GM13977 (cell line): ENCODE measurements around the gene KATNBL1.
A peak's percentile ranks its signal among the peaks of the same experiment; 100 is the strongest.

Source experiments
- DNase-seq: peaks from one replicate; pipeline ENCODE4 v3.0.0; 2012; ENCODE audit warnings: low spot score
- in situ Hi-C: fragments of 300-500 bp; cut with MboI; formaldehyde crosslinking; loops from one replicate; pipeline ENCODE4 v1.12.0; 2022; ENCODE audit warnings: low sequenced_read_pairs, low pct_unique_long_range_greater_than_20kb, mixed read lengths, inconsistent platforms; ENCODE audit not compliant: unreplicated experiment
- TF ChIP-seq, protein P1 (sequence below): IDR thresholded peaks from 2 replicates; pipeline ENCODE4 v1.5.1; 2012; ENCODE audit warnings: mild to moderate bottlenecking, control low read depth; ENCODE audit not compliant: insufficient read depth; ENCODE audit errors: extremely low read depth, missing control alignments

KATNBL1 gene, protein sequence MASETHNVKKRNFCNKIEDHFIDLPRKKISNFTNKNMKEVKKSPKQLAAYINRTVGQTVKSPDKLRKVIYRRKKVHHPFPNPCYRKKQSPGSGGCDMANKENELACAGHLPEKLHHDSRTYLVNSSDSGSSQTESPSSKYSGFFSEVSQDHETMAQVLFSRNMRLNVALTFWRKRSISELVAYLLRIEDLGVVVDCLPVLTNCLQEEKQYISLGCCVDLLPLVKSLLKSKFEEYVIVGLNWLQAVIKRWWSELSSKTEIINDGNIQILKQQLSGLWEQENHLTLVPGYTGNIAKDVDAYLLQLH

DNA sequence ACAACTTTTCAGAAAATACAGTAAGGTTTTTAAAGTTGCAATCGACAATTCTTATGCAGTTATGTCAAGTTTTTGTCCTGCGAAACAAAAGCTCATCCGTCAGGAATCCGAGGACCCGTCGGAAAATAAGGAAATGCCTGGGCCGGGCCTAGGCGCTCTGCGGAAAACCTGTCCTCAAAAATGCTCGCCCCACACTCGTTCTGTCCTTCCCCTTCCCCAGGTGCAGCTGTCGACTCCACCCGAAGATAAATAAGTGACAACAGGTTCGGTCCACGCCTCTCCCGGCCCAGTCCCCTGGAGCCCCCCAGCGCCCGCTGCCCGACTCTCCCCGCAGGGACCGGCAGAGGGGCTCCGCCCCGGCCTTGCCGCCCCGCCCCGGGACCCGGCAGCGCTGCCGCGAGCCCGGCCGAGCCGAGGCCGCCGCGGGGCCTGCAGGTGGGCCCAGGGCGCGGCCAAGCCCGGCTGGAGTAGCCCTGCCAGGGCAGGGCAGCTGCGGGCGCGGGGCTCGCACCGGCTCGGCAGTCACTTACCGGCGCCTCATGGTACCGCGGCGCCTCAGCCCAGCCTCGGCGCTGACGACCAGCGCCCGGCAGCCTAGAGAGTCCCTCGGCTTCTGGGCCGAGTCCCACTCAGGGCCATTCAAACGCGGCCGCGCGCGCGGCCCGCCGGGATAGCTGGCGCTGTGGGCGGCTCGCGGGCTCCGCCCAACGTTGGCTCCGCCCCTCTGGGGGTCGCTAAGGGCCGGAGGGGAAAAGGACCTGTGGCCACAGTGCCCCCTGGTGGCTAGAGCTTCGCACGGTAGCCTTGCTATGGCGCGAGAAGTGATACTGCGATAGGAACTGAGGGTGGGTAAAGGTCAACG lies at the start of gene KATNBL1:
TSS of gene KATNBL1 (minus strand) at position 676 of the 862 bp plus-strand sequence. CDS start 46,420 bp downstream, outside the sequence.
- TF ChIP-seq, protein P1, sequence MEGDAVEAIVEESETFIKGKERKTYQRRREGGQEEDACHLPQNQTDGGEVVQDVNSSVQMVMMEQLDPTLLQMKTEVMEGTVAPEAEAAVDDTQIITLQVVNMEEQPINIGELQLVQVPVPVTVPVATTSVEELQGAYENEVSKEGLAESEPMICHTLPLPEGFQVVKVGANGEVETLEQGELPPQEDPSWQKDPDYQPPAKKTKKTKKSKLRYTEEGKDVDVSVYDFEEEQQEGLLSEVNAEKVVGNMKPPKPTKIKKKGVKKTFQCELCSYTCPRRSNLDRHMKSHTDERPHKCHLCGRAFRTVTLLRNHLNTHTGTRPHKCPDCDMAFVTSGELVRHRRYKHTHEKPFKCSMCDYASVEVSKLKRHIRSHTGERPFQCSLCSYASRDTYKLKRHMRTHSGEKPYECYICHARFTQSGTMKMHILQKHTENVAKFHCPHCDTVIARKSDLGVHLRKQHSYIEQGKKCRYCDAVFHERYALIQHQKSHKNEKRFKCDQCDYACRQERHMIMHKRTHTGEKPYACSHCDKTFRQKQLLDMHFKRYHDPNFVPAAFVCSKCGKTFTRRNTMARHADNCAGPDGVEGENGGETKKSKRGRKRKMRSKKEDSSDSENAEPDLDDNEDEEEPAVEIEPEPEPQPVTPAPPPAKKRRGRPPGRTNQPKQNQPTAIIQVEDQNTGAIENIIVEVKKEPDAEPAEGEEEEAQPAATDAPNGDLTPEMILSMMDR: peak; percentile 93
- in situ Hi-C loops: loop anchor here (10.0 to 25.0 kb wide), 2 partner anchors 97 to 155 kb away; partner anchors contain the start of genes EMC7 and PGBD4
- peak; percentile 97 for DNase-seq

DNA sequence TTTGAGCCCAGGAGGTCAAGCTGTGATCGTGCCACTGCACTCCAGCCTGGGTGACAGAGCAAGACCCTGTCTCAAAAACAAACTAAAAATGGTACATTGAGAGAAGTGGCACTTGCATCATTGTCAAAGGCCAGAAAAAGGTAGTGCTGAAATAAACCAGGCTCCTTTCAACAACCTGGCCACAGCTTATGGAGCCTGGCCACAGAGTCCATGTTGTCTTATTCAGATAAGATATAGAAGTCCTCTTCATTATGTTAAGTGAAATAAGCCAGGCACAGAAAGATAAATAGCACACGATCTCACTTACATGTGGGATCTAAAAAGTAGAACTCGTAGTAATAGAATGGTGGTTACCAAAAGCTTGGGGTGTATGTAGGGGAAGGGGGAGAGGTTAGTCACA lies 49.7 kb upstream of the KATNBL1 start:
- TF ChIP-seq, protein P1: no peak

DNA sequence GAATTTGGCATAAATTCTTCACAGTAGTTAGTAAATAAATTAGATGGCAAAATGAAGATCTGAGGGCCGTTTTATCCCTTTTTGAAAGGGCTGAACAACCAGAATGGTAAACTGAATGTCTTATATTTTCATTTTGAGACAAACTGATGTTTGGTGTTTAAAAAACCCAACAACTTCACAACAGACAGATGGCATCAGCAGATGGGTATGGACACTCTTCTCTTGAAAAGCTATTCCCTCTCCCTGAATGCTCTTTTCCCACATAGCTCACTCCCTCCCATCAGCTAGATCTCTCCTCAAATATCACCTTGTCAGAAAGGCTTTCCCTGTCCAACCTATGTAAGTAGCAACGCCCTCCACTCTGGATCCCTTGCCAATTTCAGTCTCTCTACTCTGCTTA lies 48.3 kb upstream of the KATNBL1 start:
- TF ChIP-seq, protein P1: no peak
- in situ Hi-C loops: loop anchor here (10.0 kb wide), 1 partner anchor 47 kb away; no protein-coding TSS in a partner anchor

More for the DNA sequence above, 49.7 kb upstream of the KATNBL1 start:
- in situ Hi-C loops: loop anchor here (10.0 kb wide), 1 partner anchor 45 kb away; no protein-coding TSS in a partner anchor
- no peak for DNase-seq

DNA sequence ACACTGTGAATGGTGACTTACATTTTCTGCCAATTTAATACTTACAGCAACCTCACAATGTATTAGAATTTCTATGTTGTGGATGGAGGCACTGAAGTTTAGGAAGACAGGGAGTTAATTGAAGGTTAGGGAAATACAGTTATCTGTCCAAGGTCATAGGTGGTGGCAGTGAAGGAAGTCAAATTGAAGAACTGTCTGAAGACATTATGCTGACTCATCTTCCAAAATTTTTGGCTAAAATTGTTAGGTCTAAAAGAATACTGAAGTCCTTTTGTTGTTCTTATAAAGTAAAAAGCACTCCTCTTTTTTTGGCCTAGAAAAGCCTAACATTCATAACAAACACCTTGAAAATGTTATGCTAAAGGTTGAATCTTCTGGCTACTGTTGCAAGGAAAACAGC lies 42.6 kb upstream of the KATNBL1 start:
- in situ Hi-C loops: loop anchor here (10.0 kb wide), 1 partner anchor 52 kb away; no protein-coding TSS in a partner anchor
- DNase-seq: no peak
- TF ChIP-seq, protein P1: no peak

More for the DNA sequence above, 48.3 kb upstream of the KATNBL1 start:
- no peak for DNase-seq

DNA sequence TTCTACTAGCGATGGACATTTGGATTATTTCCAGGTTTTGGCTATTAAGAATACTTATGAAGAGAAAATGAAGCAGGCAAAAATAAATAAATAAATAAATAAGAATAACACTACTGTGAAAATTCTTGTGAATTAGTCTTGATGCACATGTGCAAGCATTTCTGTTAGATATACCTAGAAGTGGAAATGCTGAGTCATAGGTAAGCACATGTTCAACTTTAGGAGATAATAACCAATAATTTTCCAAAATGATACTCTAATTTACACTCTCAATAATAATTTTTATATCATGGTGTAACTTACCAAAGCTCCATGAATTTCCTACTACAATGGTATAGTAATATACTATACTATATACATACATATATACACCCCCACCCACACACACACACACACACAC lies 38.3 kb upstream of the KATNBL1 start:
- TF ChIP-seq, protein P1: no peak
- in situ Hi-C loops: loop anchor here (25.0 kb wide), 1 partner anchor 339 kb away; the partner anchor contains the start of gene GOLGA8B
- DNase-seq: no peak

DNA sequence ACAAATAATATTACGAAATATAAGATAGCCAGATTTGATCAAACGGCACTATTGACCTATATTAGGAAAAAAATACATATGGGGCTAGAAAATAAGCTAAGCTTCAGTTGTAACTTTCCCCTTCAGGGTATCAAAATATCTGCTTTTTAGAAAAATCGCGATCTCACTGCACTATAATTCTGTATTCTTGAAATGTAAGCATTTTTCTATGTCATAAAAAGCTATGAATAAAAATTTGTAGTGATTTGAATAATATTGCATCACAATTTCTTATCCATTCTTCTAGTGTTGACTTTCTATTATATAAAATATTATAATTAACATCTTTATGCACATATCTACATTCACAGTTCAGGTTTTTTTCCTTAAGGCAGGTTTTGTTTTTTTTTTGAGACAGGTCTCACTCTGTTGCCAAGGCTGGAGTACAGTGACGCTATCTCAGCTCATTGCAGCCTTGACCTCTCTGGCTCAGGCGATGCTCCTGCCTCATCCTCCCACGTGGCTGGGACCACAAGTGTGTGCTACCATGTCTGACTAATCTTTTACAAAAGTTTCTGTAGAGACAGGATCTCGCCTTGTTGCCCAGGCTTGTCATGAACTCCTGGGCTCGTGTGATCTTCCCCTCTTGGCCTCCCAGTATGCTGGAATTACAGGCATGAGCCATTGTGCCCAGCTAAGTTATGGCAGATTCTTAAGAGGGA lies 36.5 kb upstream of the KATNBL1 start:
- TF ChIP-seq, protein P1: no peak
- in situ Hi-C loops: loop anchor here (25.0 kb wide), 1 partner anchor 341 kb away; the partner anchor contains the start of gene GOLGA8B
- no peak for DNase-seq
